HCT116 (cell line): ENCODE results near the gene ZBTB7C. TPM values are rescaled to one million over a fixed set of nuclear protein-coding genes. Genes with fewer than 3 reads are reported as not detected.

Experiments used
- ATAC-seq: fragments of 200-7000 bp; cut with Tn5 transposase; 2 replicates; pipeline ENCODE4 v1.9.1; 2020; ENCODE audit warnings: mild to moderate bottlenecking, moderate library complexity
- BruUV-seq: library from RNA; stranded (reverse); fragments of 400-500 nt; replicated peaks from 2 replicates; lab custom pipeline; 2021; lab: Mats Ljungman, UMichigan
- CTCF ChIA-PET: fragments of 300-600 bp; sonication (Branson Sonifier 250); formaldehyde crosslinking; loops from one replicate; lab custom pipeline; 2021; ENCODE audit warnings: antibody characterized with exemption; lab: Charles Lee
- POLR2A ChIA-PET: fragments of 300-600, 350-600 bp; sonication (Branson Sonifier 250); formaldehyde crosslinking; loops from one replicate; lab custom pipeline; 2021; ENCODE audit warnings: antibody characterized with exemption; lab: Charles Lee
- RAD21 ChIA-PET, 2 experiments: fragments of 300-600 bp; sonication (Branson Sonifier 250); formaldehyde crosslinking; loops; one replicate each; lab custom pipeline; 2023; ENCODE audit warnings: low total read pairs in 2 of 2; ENCODE audit not compliant: uncharacterized antibody in 2 of 2, unreplicated experiment in 2 of 2, low non-redundant PET in 1 of 2; lab: Charles Lee
- DNase-seq: peaks from one replicate; pipeline ENCODE4 v3.0.0-alpha.2; 2010; ENCODE audit warnings: low read depth, low spot score
- H2AFZ ChIP-seq: fragments of 200-600 bp; shearing (Covaris generic), sonication (generic); 2 replicates; pipeline ENCODE4 v1.6.1; 2017; ENCODE audit warnings: low read depth, mixed run types, mixed read lengths, antibody characterized with exemption, low read length; ENCODE audit not compliant: poor library complexity, severe bottlenecking
- H3K27ac ChIP-seq: 2 replicates; pipeline ENCODE4 v1.5.1; 2012; ENCODE audit warnings: low read depth, low read length
- H3K27me3 ChIP-seq: fragments of 200-600 bp; sonication (generic); 2 replicates; pipeline ENCODE4 v1.6.1; 2016; ENCODE audit warnings: mixed run types, low read length, mixed read lengths; ENCODE audit not compliant: insufficient read depth
- H3K36me3 ChIP-seq, 2 experiments: fragments of 200-500 bp in 1 of 2; fragments of 200-600 bp in 1 of 2; sonication (Bioruptor generic) in 1 of 2; sonication (generic) in 1 of 2; 2 replicates each; pipeline versions ENCODE4 v1.5.1 to v1.6.1; 2014 to 2016; ENCODE audit warnings: low read length in 2 of 2, inconsistent platforms in 1 of 2, mixed read lengths in 1 of 2, mixed run types in 1 of 2; ENCODE audit not compliant: insufficient read depth in 2 of 2, control insufficient read depth in 1 of 2
- H3K4me1 ChIP-seq, 2 experiments: fragments of 200-600 bp in 1 of 2; sonication (generic) in 1 of 2; 2 replicates each; pipeline versions ENCODE4 v1.5.1 to v1.6.1; 2012 to 2017; ENCODE audit warnings: low read length in 2 of 2, inconsistent platforms in 1 of 2, mild to moderate bottlenecking in 1 of 2, mixed read lengths in 1 of 2, mixed run types in 1 of 2, moderate library complexity in 1 of 2; ENCODE audit not compliant: insufficient read depth in 2 of 2, control insufficient read depth in 1 of 2
- H3K4me2 ChIP-seq: fragments of 200-600 bp; sonication (generic); 2 replicates; pipeline ENCODE4 v1.6.1; 2017; ENCODE audit warnings: mixed run types, low read length, mixed read lengths
- H3K4me3 ChIP-seq, 2 experiments: fragments of 200-600 bp in 1 of 2; sonication (generic) in 1 of 2; replicated peaks in 1 of 2; 2 replicates each; pipeline ENCODE4 v1.5.1; 2011 to 2016; ENCODE audit warnings: low read length in 2 of 2, control low read depth in 1 of 2, low read depth in 1 of 2, mild to moderate bottlenecking in 1 of 2, mixed read lengths in 1 of 2, mixed run types in 1 of 2
- H3K79me2 ChIP-seq: fragments of 200-600 bp; sonication (generic); 2 replicates; pipeline ENCODE4 v1.6.1; 2017; ENCODE audit warnings: mild to moderate bottlenecking, mixed run types, low read length, moderate library complexity, mixed read lengths; ENCODE audit not compliant: insufficient read depth
- H3K9ac ChIP-seq: fragments of 200-600 bp; sonication (generic); 2 replicates; pipeline ENCODE4 v1.6.1; 2016; ENCODE audit warnings: low read length, mixed read lengths
- H3K9me2 ChIP-seq: fragments of 200-600 bp; sonication (generic), shearing (Covaris generic); 2 replicates; pipeline ENCODE4 v1.6.1; 2017; ENCODE audit warnings: mixed run types, mild to moderate bottlenecking, moderate library complexity; ENCODE audit not compliant: insufficient read depth
- H3K9me3 ChIP-seq, 2 experiments: fragments of 200-500 bp in 1 of 2; fragments of 200-600 bp in 1 of 2; sonication (Bioruptor generic) in 1 of 2; sonication (generic) in 1 of 2; 2 replicates each; pipeline ENCODE4 v1.6.1; 2014 to 2017; ENCODE audit warnings: low read length in 2 of 2, mixed read lengths in 2 of 2, inconsistent platforms in 1 of 2, low read depth in 1 of 2, mild to moderate bottlenecking in 1 of 2, mixed run types in 1 of 2, moderate library complexity in 1 of 2; ENCODE audit not compliant: control insufficient read depth in 1 of 2, insufficient read depth in 1 of 2
- H4K20me1 ChIP-seq: fragments of 200-600 bp; sonication (generic), shearing (Covaris generic); 2 replicates; pipeline ENCODE4 v1.6.1; 2017; ENCODE audit warnings: mixed run types, mild to moderate bottlenecking, moderate library complexity; ENCODE audit not compliant: insufficient read depth
- CBX3 ChIP-seq: IDR thresholded peaks from 2 replicates; pipeline ENCODE4 v1.6.1; 2012; ENCODE audit warnings: low read depth
- ELF1 ChIP-seq: IDR thresholded peaks from 2 replicates; pipeline ENCODE4 v1.6.1; 2012; ENCODE audit warnings: low read depth, borderline replicate concordance
- EZH2 ChIP-seq: fragments of 200-600 bp; sonication (generic); IDR thresholded peaks from 2 replicates; pipeline ENCODE4 v1.6.1; 2017; ENCODE audit warnings: antibody characterized with exemption, mixed run types
- EZH2phosphoT487 ChIP-seq: fragments of 200-600 bp; IDR thresholded peaks from 2 replicates; pipeline ENCODE4 v1.6.1; 2018; ENCODE audit warnings: antibody characterized with exemption, borderline replicate concordance
- POLR2AphosphoS5 ChIP-seq: IDR thresholded peaks from 2 replicates; pipeline ENCODE4 v1.6.1; 2011; ENCODE audit warnings: mild to moderate bottlenecking, low read depth, low read length, moderate library complexity
- REST ChIP-seq: IDR thresholded peaks from 2 replicates; pipeline ENCODE4 v1.6.1; 2012; ENCODE audit warnings: low read depth
- SP1 ChIP-seq: IDR thresholded peaks from 2 replicates; pipeline ENCODE4 v1.6.1; 2012; ENCODE audit warnings: low read depth
- TCF7L2 ChIP-seq: IDR thresholded peaks from 2 replicates; pipeline ENCODE4 v1.7.0; 2011; ENCODE audit warnings: borderline replicate concordance, inconsistent platforms; ENCODE audit not compliant: insufficient read depth, insufficient read length; ENCODE audit errors: extremely low read depth
- YY1 ChIP-seq: IDR thresholded peaks from 2 replicates; pipeline ENCODE4 v1.6.1; 2011; ENCODE audit warnings: low read length, low read depth, moderate library complexity, mild to moderate bottlenecking; ENCODE audit not compliant: insufficient replicate concordance; ENCODE audit errors: extremely low read depth
- ZBTB33 ChIP-seq: IDR thresholded peaks from 2 replicates; pipeline ENCODE4 v1.6.1; 2011; ENCODE audit warnings: mild to moderate bottlenecking, low read length, moderate library complexity; ENCODE audit not compliant: insufficient replicate concordance; ENCODE audit errors: extremely low read depth
- ZFX ChIP-seq: fragments of 450-650 bp; IDR thresholded peaks from 2 replicates; pipeline ENCODE4 v1.6.1; 2017
- intact Hi-C: fragments of 100-400 bp; cut with micrococcal nuclease; formaldehyde crosslinking; loops from 2 replicates; pipeline ENCODE4 v1.10.0; 2022
- total RNA-seq: library from RNA; stranded (reverse); gene quantifications from one replicate; pipeline ENCODE4 v1.2.1, GENCODE V29; 2021; ENCODE audit not compliant: unreplicated experiment

Gene ZBTB7C
- total RNA-seq, 1 experiment from 2014 or later: 0.37 TPM

DNA sequence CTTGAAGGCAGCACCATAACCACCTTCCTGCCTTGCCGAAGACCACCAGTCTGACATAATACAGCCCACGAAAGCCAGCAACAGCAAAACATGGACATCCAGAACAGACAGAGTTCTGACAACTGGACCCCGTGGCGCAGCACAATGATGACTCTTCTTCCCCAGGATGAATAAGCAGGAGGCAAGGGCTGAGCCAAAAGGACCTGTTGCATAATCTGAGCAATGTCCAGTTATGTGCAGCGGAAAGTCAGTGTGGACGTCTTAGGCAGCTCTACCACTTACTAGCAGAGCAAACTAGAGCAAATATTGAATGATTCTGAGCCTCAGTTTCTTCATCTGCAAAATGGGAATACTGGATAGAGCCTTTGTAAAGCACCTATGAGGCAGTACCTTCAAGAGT is 225.1 kb downstream of the ZBTB7C start:
- H3K9ac ChIP-seq: no peak overlapping the region
- BruUV-seq: no TSS peak
- CTCF ChIA-PET: no interaction called here
- no peaks in the 10 kb centered on the region for H4K20me1 ChIP-seq
- ATAC-seq (no peak), DNase-seq (no peak)
- no peak overlapping the region for H3K4me3 ChIP-seq
- peaks cover 59% of the 10 kb centered on the region for H3K27me3 ChIP-seq
- POLR2A ChIA-PET: no interaction called here
- H2AFZ ChIP-seq: no peak overlapping the region
- no peak for TF ChIP-seq EZH2phosphoT487
- no peak for TF ChIP-seq CBX3
- TF ChIP-seq REST: no peak
- TF ChIP-seq ZFX: no peak
- TF ChIP-seq SP1: no peak
- TF ChIP-seq TCF7L2: no peak
- no peaks in the 10 kb centered on the region for H3K4me1 ChIP-seq
- H3K36me3 ChIP-seq: no peaks in the 10 kb centered on the region
- no peaks in the 10 kb centered on the region for H3K79me2 ChIP-seq
- H3K27ac ChIP-seq: no peak overlapping the region
- intact Hi-C loops: no loop called here
- H3K9me3 ChIP-seq: no peaks in the 10 kb centered on the region
- H3K9me2 ChIP-seq: no peaks in the 10 kb centered on the region
- RAD21 ChIA-PET: no interaction called here
- no peak overlapping the region for H3K4me2 ChIP-seq

DNA sequence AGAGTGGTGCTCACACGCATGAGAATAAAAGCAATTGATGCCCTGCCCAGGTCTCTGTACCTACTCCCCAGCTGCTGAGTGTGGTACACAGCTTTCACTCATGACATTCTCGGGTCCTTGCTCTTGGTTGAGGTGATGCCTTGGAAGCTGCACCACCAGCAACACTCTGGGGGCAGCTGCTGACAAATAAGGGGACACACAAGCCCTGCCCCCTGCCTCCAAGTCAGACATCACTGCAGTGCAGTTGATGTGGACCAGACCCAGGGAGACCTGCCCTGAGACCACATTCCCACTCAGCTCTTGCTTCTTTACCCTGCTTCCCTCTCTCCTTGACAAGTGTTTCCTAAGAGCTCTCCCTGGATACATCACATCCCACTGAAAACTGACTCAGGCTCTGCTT is 225.6 kb downstream of the ZBTB7C start:
- no peak overlapping the region for H3K9ac ChIP-seq
- H3K9me3 ChIP-seq: no peaks in the 10 kb centered on the region
- no peak overlapping the region for H2AFZ ChIP-seq
- intact Hi-C loops: no loop called here
- DNase-seq (no peak), ATAC-seq (no peak)
- H3K27ac ChIP-seq: no peak overlapping the region
- H3K4me2 ChIP-seq: no peak overlapping the region
- no peaks in the 10 kb centered on the region for H3K4me1 ChIP-seq
- no peaks in the 10 kb centered on the region for H4K20me1 ChIP-seq
- ChIA-PET RAD21 (no interaction called here), POLR2A (no interaction called here), CTCF (no interaction called here)
- no peak overlapping the region for H3K4me3 ChIP-seq
- no peaks in the 10 kb centered on the region for H3K9me2 ChIP-seq
- no peaks in the 10 kb centered on the region for H3K79me2 ChIP-seq
- no TSS peak for BruUV-seq
- H3K27me3 ChIP-seq: peaks cover 55% of the 10 kb centered on the region
- H3K36me3 ChIP-seq: no peaks in the 10 kb centered on the region
- TF ChIP-seq EZH2 (no peak), YY1 (no peak), POLR2AphosphoS5 (no peak), ELF1 (no peak), REST (no peak), ZBTB33 (no peak)
